NB4 (cell line): ENCODE data around the gene CLIC3.

Experiments
- DNase-seq: peaks from one replicate; pipeline ENCODE4 v3.0.0; 2010; ENCODE audit warnings: low read depth
- H3K4me3 ChIP-seq: one replicate; pipeline ENCODE4 v1.5.1; 2011; ENCODE audit warnings: mild to moderate bottlenecking, low read depth, low read length, moderate library complexity
- CTCF ChIP-seq: IDR thresholded peaks from one replicate; pipeline ENCODE4 v1.5.1; 2012; ENCODE audit warnings: low read depth, low read length
- MAX ChIP-seq: IDR thresholded peaks from 2 replicates; pipeline ENCODE4 v1.6.1; 2011; ENCODE audit warnings: low read depth, low read length
- MYC ChIP-seq: IDR thresholded peaks from 2 replicates; pipeline ENCODE4 v1.6.1; 2011; ENCODE audit warnings: low read depth, low read length
- POLR2A ChIP-seq: IDR thresholded peaks from 2 replicates; pipeline ENCODE4 v1.6.1; 2011; ENCODE audit warnings: mild to moderate bottlenecking; ENCODE audit not compliant: insufficient read length; ENCODE audit errors: extremely low read depth

The CLIC3 gene

GRCh38 chr9:136996361-136997292 is at the start of gene CLIC3:
Gene CLIC3 (minus strand): TSS chr9:136996568. CDS start chr9:136996543, 25 bp downstream.
- TF ChIP-seq MYC (no peak), MAX (no peak), POLR2A (no peak), CTCF (no peak)
- no peak within 1 kb of the TSS for H3K4me3 ChIP-seq
- DNase-seq, result peak; percentile 54

- no peak for TF ChIP-seq POLR2A
- TF ChIP-seq MYC, result no peak
- no peak overlapping the region for H3K4me3 ChIP-seq
- DNase-seq, result no peak
Observed at GRCh38 chr9:137045294-137046087, 49.1 kb upstream of the CLIC3 start.

- H3K4me3 ChIP-seq, result no peak overlapping the region
- no peak for DNase-seq
- TF ChIP-seq MAX, result no peak
- no peak for TF ChIP-seq POLR2A
- TF ChIP-seq CTCF, result no peak
- TF ChIP-seq MYC, result no peak
Observed at GRCh38 chr9:137044502-137045177, 48.3 kb upstream of the CLIC3 start.

- no peak for DNase-seq
- TF ChIP-seq MAX (no peak), POLR2A (no peak), CTCF (no peak), MYC (no peak)
- H3K4me3 ChIP-seq, result no peak overlapping the region
Observed at GRCh38 chr9:137044037-137044436, 47.7 kb upstream of the CLIC3 start.

GRCh38 chr9:137042751-137043727 is 46.7 kb upstream of the CLIC3 start:
- TF ChIP-seq MAX (no peak), MYC (no peak)
- no peak overlapping the region for H3K4me3 ChIP-seq
- no peak for DNase-seq

- DNase-seq, result no peak
- TF ChIP-seq MYC (no peak), POLR2A (no peak), CTCF (no peak), MAX (no peak)
- no peak overlapping the region for H3K4me3 ChIP-seq
Observed at GRCh38 chr9:137041124-137041523, 44.8 kb upstream of the CLIC3 start.
